GM12891 (cell line): Measurements from ENCODE around the gene OSBP2.
"Not testable (repeated sequence)": the region's sequence is repeated elsewhere in the genome, so short reads cannot be mapped to it uniquely, and the experiment has no call there.

Experiments
- DNase-seq: peaks from one replicate; pipeline ENCODE4 v3.0.0; 2011; ENCODE audit warnings: low spot score; ENCODE audit not compliant: insufficient read length
- FAIRE-seq: peaks from 2 replicates; lab custom pipeline; 2011; peaks lifted over from hg19 to GRCh38; lab: Jason Lieb, UNC
- PAX5 ChIP-seq: IDR thresholded peaks from 2 replicates; pipeline ENCODE4 v1.6.1; 2011; ENCODE audit warnings: low read length, moderate library complexity, mild to moderate bottlenecking; ENCODE audit not compliant: insufficient read depth, severe bottlenecking
- POLR2A ChIP-seq: IDR thresholded peaks from 2 replicates; pipeline ENCODE4 v1.6.1; 2011; ENCODE audit warnings: low read depth, low read length, control low read depth
- POLR2AphosphoS5 ChIP-seq: IDR thresholded peaks from 2 replicates; pipeline ENCODE4 v1.6.1; 2011; ENCODE audit warnings: low read depth, low read length, control low read depth
- POU2F2 ChIP-seq: IDR thresholded peaks from 2 replicates; pipeline ENCODE4 v1.6.1; 2011; ENCODE audit warnings: low read depth, mild to moderate bottlenecking, control low read depth, low read length, moderate library complexity
- SPI1 ChIP-seq: IDR thresholded peaks from 2 replicates; pipeline ENCODE4 v1.6.1; 2011; ENCODE audit warnings: low read depth, low read length, control low read depth
- TAF1 ChIP-seq: IDR thresholded peaks from 2 replicates; pipeline ENCODE4 v1.6.1; 2011; ENCODE audit warnings: low read depth, low read length, control low read depth

Gene OSBP2

GRCh38 chr22:30754521-30754920 lies 59.8 kb downstream of the OSBP2 start:
- FAIRE-seq (no peak), DNase-seq (no peak)
- TF ChIP-seq PAX5 (no peak), SPI1 (no peak), POLR2A (no peak), POLR2AphosphoS5 (no peak), TAF1 (no peak), POU2F2 (no peak)

GRCh38 chr22:30754971-30755758 lies 60.5 kb downstream of the OSBP2 start:
- peak; percentile 79 for FAIRE-seq
- TF ChIP-seq POU2F2, result no peak
- TF ChIP-seq SPI1, result no peak
- TF ChIP-seq POLR2A, result no peak
- no peak for TF ChIP-seq PAX5
- TF ChIP-seq POLR2AphosphoS5, result no peak
- TF ChIP-seq TAF1, result no peak
- DNase-seq, result peak; percentile 62

GRCh38 chr22:30755759-30756124 lies 61.1 kb downstream of the OSBP2 start:
- TF ChIP-seq POLR2A, result no peak
- FAIRE-seq (no peak), DNase-seq (no peak)

GRCh38 chr22:30763815-30764673 lies 69.4 kb downstream of the OSBP2 start:
- FAIRE-seq, result peak; percentile 16
- no peak for TF ChIP-seq PAX5
- no peak for TF ChIP-seq POLR2A
- no peak for TF ChIP-seq SPI1
- TF ChIP-seq POU2F2, result no peak
- no peak for TF ChIP-seq POLR2AphosphoS5
- no peak for TF ChIP-seq TAF1
- DNase-seq, result peak; percentile 42

GRCh38 chr22:30767661-30768060 lies 73.0 kb downstream of the OSBP2 start:
- DNase-seq (no peak), FAIRE-seq (no peak)
- no peak for TF ChIP-seq SPI1
- TF ChIP-seq POLR2A, result no peak
- TF ChIP-seq POU2F2, result no peak

GRCh38 chr22:30770716-30771115 lies 76.0 kb downstream of the OSBP2 start:
- FAIRE-seq (no peak), DNase-seq (no peak)
- TF ChIP-seq POU2F2 (no peak), SPI1 (no peak), POLR2A (no peak), PAX5 (no peak), TAF1 (no peak), POLR2AphosphoS5 (no peak)

- DNase-seq, result no peak
- FAIRE-seq, result no peak
- no peak for TF ChIP-seq PAX5
- TF ChIP-seq POLR2AphosphoS5, result no peak
- TF ChIP-seq TAF1, result no peak
- TF ChIP-seq SPI1, result no peak
- TF ChIP-seq POLR2A, result no peak
- no peak for TF ChIP-seq POU2F2
Measured at GRCh38 chr22:30773919-30774318, 79.2 kb downstream of the OSBP2 start.

- TF ChIP-seq POU2F2, result no peak
- TF ChIP-seq TAF1, result no peak
- TF ChIP-seq POLR2AphosphoS5, result no peak
- no peak for TF ChIP-seq POLR2A
- TF ChIP-seq SPI1, result no peak
- TF ChIP-seq PAX5, result no peak
- no peak for DNase-seq
- no peak for FAIRE-seq
Measured at GRCh38 chr22:30774566-30774965, 79.9 kb downstream of the OSBP2 start.

- no peak for DNase-seq
- TF ChIP-seq TAF1 (no peak), POU2F2 (no peak)
- FAIRE-seq, result no peak
Measured at GRCh38 chr22:30776476-30776875, 81.8 kb downstream of the OSBP2 start.

GRCh38 chr22:30777146-30777545 lies 82.5 kb downstream of the OSBP2 start:
- FAIRE-seq, DNase-seq: not testable (repeated sequence)

- DNase-seq (no peak), FAIRE-seq (no peak)
- TF ChIP-seq POLR2AphosphoS5, result no peak
- TF ChIP-seq SPI1, result no peak
Measured at GRCh38 chr22:30777587-30777986, 82.9 kb downstream of the OSBP2 start.
